Stimulated activated CD8-positive, alpha-beta memory T cell treated with anti-CD3 and anti-CD28 coated beads, Interleukin-7, amount 100 ng/mL, for 4 hours (primary cell): Measurements from ENCODE around the gene TBXAS1.
"Not testable (repeated sequence)": the region's sequence is repeated elsewhere in the genome, so short reads cannot be mapped to it uniquely, and the experiment has no call there.

Experiments
- DNase-seq, 2 donors: peaks; one replicate each; pipeline ENCODE4 v3.0.0-alpha.2; 2020; ENCODE audit warnings: low read depth in 2 of 2

Gene TBXAS1

GRCh38 chr7:139889186-139889871 lies 60.3 kb downstream of the TBXAS1 start:
- DNase-seq = no peak

- DNase-seq = no peak
These were observed 64.4 kb downstream of the TBXAS1 start for GRCh38 chr7:139893461-139893860.

- DNase-seq = no peak
These were observed 64.9 kb downstream of the TBXAS1 start for GRCh38 chr7:139893999-139894398.

- no peak for DNase-seq
These were observed 66.2 kb downstream of the TBXAS1 start for GRCh38 chr7:139895141-139895829.

GRCh38 chr7:139896288-139896687 lies 67.2 kb downstream of the TBXAS1 start:
- no peak for DNase-seq

GRCh38 chr7:139896831-139897230 lies 67.8 kb downstream of the TBXAS1 start:
- no peak for DNase-seq

GRCh38 chr7:139897422-139898090 lies 68.5 kb downstream of the TBXAS1 start:
- DNase-seq = no peak

- DNase-seq = no peak
These were observed 69.4 kb downstream of the TBXAS1 start for GRCh38 chr7:139898483-139898882.

- no peak for DNase-seq
These were observed 70.4 kb downstream of the TBXAS1 start for GRCh38 chr7:139899328-139899955.

- no peak for DNase-seq
These were observed 71.3 kb downstream of the TBXAS1 start for GRCh38 chr7:139900326-139900725.

GRCh38 chr7:139901056-139901795 lies 72.2 kb downstream of the TBXAS1 start:
- DNase-seq = no peak

- DNase-seq = no peak
These were observed 72.8 kb downstream of the TBXAS1 start for GRCh38 chr7:139901901-139902300.

- DNase-seq = no peak
These were observed 73.5 kb downstream of the TBXAS1 start for GRCh38 chr7:139902436-139903102.

- not testable (repeated sequence) for DNase-seq
These were observed 74.0 kb downstream of the TBXAS1 start for GRCh38 chr7:139903103-139903477.

GRCh38 chr7:139906879-139907278 lies 77.8 kb downstream of the TBXAS1 start:
- no peak for DNase-seq

- no peak for DNase-seq
These were observed 79.7 kb downstream of the TBXAS1 start for GRCh38 chr7:139908792-139909191.

GRCh38 chr7:139909379-139910050 lies 80.5 kb downstream of the TBXAS1 start:
- DNase-seq = no peak

GRCh38 chr7:139913021-139913844 lies 84.2 kb downstream of the TBXAS1 start:
- no peak for DNase-seq

GRCh38 chr7:139913845-139914135 lies 84.7 kb downstream of the TBXAS1 start:
- no peak for DNase-seq
